A549 (cell line): Measurements from ENCODE around the gene ATG9A.

Experiments used
- CHD4 ChIP-seq: fragments of 200-600 bp; sonication (generic); IDR thresholded peaks from 2 replicates; pipeline ENCODE4 v1.6.1; 2016; ENCODE audit warnings: antibody characterized with exemption, mild to moderate bottlenecking, borderline replicate concordance
- HDAC2 ChIP-seq: fragments of 200-600 bp; sonication (generic); IDR thresholded peaks from 2 replicates; pipeline ENCODE4 v1.6.1; 2016
- KDM5A ChIP-seq: fragments of 200-600 bp; sonication (generic); IDR thresholded peaks from 2 replicates; pipeline ENCODE4 v1.6.1; 2016; ENCODE audit warnings: antibody characterized with exemption, mild to moderate bottlenecking
- POLR2A ChIP-seq: IDR thresholded peaks from 2 replicates; pipeline ENCODE4 v1.6.1; 2012; ENCODE audit warnings: mild to moderate bottlenecking, low read length
- RAD21 ChIP-seq, 2 experiments: fragments of >200 bp in 1 of 2; sonication (Bioruptor Twin) in 1 of 2; formaldehyde crosslinking in 1 of 2; IDR thresholded peaks in 1 of 2; conservative IDR thresholded peaks in 1 of 2; 2 replicates in 1 of 2; 3 replicates in 1 of 2; pipeline ENCODE4 v1.6.1; 2012 to 2018; ENCODE audit warnings: inconsistent platforms in 1 of 2
- TF ChIP-seq, protein P1 (sequence below): fragments of >200 bp; sonication (Bioruptor Twin); formaldehyde crosslinking; IDR thresholded peaks from 3 replicates; pipeline ENCODE4 v1.5.1; 2016
- TF ChIP-seq, protein P2 (sequence below): IDR thresholded peaks from 2 replicates; pipeline ENCODE4 v1.6.1; 2012

GRCh38 chr2:219184121-219184520, 45.3 kb downstream of the ATG9A start:
- TF ChIP-seq POLR2A (no peak), HDAC2 (no peak), RAD21 (conservative IDR thresholded peaks at IDR 0.05 in 1 of 2, IDR thresholded peaks at IDR 0.05 in 1 of 2) (no peak), CHD4 (no peak), KDM5A (no peak)
- TF ChIP-seq, protein P1, sequence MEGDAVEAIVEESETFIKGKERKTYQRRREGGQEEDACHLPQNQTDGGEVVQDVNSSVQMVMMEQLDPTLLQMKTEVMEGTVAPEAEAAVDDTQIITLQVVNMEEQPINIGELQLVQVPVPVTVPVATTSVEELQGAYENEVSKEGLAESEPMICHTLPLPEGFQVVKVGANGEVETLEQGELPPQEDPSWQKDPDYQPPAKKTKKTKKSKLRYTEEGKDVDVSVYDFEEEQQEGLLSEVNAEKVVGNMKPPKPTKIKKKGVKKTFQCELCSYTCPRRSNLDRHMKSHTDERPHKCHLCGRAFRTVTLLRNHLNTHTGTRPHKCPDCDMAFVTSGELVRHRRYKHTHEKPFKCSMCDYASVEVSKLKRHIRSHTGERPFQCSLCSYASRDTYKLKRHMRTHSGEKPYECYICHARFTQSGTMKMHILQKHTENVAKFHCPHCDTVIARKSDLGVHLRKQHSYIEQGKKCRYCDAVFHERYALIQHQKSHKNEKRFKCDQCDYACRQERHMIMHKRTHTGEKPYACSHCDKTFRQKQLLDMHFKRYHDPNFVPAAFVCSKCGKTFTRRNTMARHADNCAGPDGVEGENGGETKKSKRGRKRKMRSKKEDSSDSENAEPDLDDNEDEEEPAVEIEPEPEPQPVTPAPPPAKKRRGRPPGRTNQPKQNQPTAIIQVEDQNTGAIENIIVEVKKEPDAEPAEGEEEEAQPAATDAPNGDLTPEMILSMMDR = no peak
- TF ChIP-seq, protein P2, sequence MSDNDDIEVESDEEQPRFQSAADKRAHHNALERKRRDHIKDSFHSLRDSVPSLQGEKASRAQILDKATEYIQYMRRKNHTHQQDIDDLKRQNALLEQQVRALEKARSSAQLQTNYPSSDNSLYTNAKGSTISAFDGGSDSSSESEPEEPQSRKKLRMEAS = no peak
